HL-60/S4 (cell line): ENCODE data around the gene GPC5.
"Not testable (repeated sequence)": the region's sequence is repeated elsewhere in the genome, so short reads cannot be mapped to it uniquely, and the experiment has no call there.

ENCODE experiments used
- in situ Hi-C: fragments of 300-500 bp; cut with MboI; formaldehyde crosslinking; loops from 2 replicates; pipeline ENCODE4 v1.14.3; 2022; ENCODE audit warnings: low sequenced_read_pairs

The GPC5 gene

DNA sequence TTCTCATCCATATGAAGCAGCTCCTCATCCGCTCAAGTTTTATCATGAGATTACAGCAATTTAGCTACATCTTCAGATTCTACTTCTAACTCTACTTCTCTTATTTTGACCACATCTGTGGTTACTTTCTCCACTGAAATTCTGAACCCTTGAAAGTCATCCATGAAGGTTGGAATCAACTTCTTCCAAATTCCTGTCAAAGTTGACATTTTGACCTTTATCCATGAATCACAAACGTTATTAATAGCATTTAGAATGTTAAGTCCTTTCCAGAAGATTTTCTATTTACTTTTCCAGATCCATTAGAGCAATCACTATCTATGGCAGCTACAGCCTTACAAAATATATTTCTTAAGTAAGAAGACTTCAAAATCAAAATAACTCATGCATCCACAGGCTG is 1406.5 kb downstream of the GPC5 start:
- in situ Hi-C loops: no loop called here

DNA sequence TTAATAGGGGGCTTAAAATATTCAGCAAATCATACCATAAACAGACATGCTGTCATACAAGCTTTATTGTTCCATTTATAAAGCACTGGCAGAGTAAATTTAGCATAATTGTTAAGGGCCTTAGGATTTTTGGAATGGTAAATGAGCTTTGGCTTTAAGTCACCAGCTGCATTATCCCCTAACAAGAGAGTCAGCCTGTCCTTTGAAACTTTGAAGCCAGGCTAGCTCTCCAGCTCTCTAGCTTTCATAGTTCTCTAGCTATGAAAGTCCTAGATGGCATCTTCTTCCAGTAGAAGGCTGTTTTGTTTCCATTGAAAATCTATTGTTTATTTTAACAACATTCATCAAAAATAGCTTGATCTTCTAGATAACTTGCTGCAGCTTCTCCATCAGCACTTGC is 1407.3 kb downstream of the GPC5 start:
- in situ Hi-C loops: no loop called here

DNA sequence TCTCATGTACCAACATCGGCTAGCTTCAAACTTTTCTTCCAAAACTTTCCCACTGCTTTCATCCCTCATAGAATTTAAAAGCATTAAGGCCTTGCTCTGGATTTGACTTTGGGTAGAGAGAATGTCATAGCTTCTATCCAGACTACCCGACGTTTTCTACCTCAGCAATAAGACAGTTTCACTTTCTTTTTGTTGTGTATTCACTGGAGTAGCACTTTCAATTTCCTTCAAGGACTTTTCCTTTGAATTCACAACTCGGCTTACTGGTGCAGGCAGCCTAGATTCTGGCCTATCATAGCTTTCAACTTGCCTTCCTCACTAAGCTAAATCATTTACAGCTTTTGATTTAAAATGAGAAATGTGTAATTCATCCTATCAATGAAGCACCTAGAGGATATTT is 1407.8 kb downstream of the GPC5 start:
- in situ Hi-C loops: no loop called here

DNA sequence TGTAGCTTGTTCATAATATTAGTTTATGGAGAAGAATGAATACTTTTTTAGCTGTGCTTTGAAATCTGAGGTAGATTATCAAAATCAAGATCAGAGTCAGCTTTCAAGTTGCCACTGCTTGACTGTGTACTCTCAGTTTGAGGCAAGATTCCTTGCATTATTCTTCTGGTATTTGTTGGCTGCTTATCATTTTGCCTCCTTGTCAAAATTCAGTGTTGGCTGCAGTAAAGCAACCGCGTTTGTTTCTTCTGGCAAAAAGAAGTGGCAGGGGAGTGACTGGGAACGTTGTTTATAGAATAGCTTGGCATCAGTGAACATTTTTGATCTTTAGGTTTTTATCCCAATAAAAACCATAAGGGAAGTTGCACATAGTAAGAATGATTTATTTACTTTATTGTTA is 1408.9 kb downstream of the GPC5 start:
- in situ Hi-C loops: no loop called here

DNA sequence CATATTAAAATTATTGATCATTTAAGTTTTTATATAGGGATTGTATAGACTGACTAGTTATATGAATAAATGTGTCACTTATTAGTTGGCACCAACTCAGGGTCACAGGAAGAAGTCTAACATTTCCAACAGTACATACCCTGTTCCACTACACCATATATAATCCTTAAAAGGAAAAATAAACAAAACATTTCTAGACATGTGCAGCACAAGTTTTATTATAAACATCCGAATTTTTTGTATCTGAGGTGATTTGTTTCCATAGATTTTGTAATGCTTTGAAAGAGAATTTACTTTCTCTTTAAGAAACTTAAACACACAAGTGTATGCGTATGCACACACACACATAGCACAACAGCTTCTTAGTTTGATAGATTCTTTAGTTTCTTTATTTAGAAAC is 1409.5 kb downstream of the GPC5 start:
- in situ Hi-C loops: no loop called here

DNA sequence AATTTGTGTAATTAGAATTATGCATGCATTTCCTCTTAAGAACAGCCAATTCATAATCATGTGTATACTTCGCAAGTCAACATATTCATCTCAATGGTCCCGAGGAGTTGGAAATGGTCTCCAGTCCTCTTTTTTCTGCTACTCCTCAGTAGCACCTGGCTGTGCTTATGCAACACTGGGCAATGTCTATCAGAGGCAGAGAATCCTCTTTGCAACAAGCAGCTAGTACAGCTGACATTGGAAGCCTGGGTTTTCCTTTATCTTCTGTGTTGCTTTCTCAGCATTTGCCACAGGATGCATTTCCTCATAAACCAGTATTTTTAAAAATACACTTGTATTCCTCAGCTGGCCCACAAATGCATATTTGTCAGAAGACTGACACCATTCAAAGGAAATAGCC is 1422.9 kb downstream of the GPC5 start:
- in situ Hi-C loops: no loop called here

DNA sequence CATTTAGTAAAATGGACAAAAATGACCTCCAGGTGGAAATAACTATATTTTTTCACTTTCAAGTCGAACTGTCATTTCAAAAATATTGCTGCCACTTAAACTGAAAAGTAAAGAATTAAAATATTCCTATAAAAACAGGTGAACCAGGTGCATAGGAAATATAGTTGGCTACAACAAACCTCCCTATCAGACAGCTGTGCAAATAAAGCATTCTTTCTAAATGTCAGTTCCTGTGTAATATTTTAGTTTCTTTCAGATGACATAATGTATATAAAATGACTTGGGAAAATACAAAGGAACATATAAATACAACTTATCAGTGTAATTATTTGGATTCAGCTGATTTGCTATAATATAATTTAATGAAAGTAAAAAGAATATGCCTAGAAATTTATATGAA is 1424.6 kb downstream of the GPC5 start:
- in situ Hi-C loops: no loop called here

DNA sequence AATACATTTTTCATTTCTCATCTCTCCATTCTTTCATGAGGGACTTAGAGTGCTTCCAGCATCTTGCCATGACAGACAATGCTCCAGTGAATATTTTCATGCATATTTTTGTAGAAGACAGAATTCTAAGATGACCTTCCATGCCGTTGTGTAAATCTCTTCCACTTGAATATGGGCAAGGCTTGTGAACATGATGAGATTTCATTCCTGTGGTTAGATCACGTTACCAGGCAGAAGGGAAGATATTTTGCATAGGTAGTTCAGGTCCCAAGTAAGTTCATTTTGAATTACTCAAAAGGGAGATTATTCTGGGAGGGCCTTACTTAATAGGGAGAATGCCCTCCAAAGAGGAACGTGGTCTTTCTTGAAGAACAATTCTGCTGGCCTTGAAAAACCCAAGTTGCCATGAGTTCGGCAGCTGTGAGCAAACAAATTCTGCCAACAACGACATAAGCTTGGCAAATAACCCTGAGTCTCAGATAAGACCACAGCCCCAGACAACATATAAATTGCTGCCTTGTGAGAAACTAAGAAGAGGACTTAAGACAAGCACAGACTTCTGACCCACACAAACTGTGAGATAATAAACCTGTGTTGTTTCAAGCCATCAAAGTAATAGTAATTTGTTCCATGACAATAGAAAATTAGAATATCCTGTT is 1427.6 kb downstream of the GPC5 start:
- in situ Hi-C loops: no loop called here

DNA sequence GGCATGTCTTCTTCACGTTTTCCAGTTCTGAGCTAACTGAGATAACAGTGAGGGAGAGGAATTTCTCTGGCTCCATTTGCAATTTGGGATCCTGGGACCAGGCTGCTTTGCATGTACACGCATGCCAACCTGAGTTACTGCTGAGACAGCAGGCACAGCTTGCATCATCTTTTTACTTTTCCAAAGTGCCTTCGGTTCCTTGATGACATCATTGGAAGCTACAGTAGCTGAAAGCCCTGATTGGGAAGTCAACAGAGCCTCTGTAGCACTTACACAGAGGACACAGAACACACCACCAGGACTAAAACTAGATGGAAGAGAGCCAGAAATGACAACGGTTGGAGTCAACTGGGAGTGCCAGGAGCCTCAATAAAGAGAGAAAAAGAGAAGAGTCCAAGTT is 1429.1 kb downstream of the GPC5 start:
- in situ Hi-C loops: no loop called here

DNA sequence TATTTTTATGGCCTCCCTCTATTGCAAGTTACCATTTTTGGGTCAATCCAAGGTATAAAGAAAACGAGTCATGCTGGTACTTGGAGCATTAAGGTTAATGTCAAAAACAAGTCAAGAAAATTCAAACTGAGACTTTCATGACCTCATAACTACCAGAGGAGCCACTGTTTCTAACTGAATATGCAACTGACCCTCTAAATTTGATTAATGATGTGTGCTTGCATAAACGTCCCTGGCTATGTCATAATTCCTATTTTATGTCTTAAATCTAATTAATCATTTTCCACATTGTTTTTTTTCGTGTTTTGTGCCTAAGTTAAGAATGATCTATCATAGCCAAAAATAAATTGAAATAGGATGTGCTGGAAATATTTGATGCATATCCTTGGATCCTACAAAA is 1431.5 kb downstream of the GPC5 start:
- in situ Hi-C loops: no loop called here

DNA sequence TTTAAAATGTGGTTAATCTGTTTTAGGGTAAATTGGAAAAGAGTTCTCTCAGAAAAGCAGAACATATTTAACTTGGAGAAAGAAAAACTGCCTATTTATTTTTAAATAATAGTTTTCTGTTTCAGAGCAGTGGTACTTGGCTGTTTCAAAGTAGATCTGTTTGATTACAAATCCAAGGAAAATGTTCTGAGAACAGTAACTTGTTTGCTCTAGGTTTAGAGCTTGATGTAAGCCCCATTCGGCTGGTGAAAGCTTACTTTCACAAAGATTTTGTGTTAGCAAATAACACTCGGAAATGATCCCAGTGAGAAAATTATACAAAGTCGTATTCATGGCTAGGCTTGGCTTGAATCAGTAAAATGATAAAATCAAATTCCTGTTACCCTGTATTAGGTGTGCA is 1432.4 kb downstream of the GPC5 start:
- in situ Hi-C loops: no loop called here

DNA sequence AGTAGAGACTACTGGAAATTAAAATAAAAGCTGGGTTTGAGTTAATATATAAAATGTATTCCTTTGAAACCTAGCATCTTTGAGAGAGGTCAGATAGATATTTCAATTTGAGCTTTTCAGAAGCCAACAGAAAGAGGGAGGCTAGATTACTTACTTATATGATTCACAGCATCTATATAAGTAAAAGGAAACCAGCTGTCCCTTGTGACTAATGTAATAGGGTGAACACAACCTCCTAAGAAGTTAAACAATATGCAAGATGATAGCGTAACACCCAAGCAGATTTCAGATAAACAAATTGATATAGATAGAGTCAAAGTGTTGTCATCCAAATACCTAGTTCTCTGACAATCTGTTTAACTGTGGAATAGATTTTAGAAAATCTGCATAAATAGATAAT is 1434.7 kb downstream of the GPC5 start:
- in situ Hi-C loops: no loop called here

DNA sequence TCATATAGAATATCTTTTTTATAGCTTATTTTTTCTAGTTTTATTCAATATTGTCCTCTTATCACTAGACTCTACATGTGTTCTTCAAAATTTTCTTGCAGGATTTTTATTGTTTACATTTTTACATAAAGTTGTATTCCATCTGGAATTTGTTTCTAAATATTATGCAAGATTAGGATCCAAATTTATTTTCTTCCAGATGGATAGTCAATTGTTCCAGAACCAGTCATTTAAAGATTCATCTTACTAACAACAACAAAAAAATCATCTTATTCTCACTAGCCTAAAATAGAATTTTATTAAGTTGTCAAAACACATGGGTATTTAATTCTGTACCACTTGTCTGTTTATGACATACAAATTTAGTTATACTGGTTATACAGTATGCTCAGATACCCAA is 1437.8 kb downstream of the GPC5 start:
- in situ Hi-C loops: no loop called here

DNA sequence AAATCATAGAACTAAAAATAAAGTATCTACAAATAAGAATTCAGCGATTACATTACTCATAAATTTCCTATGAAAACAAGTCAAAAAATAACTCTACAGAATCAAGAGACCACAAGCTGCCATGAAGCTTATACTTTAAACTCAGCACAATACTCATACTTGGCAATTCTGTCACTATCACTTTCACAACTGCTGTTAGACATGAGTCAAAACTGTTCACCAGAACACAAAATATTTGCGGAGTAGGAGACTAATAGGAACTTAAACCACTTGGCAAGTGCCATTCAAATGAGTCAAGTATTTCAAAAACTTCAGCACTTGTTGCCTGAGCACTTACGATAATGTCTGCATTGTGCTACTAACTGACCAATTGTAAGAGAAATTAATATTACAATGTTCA is 1440.4 kb downstream of the GPC5 start:
- in situ Hi-C loops: no loop called here

DNA sequence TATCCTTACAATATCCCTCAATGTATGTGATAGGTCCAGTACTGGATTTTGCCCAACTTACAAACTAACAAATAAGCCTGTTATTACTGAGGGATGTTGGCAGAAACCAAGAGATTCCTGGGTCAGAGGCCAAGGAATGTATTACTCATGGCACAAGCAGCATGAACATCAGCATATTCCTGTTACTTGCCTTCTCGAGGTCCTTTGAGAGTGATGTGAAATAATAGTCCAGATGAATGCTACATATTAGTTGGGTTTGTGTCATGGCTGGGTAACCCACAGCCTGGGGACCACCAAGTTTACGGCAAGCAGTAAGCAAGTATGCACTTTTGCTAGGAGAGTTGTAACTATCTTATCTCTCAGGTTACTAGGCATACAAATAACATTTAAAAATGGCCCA is 1443.7 kb downstream of the GPC5 start:
- in situ Hi-C loops: no loop called here

DNA sequence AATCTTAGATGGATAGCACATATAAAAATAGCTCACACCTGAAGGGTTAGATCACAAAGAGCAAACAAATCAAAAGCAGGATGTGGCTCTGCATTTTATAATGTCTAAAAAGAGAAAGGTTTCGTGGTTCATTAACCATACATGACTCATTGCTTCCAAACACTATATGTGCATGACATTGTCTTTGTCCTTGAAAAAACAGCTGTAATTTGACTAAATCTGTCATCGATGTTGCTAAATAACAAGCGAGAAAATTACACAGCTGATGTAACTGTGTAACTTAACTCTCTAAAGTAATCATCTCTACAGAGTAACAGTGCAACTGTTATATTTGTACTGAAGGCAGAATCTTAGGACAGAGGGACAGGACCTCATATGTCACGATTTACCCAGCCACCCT is 1445.1 kb downstream of the GPC5 start:
- in situ Hi-C loops: no loop called here

DNA sequence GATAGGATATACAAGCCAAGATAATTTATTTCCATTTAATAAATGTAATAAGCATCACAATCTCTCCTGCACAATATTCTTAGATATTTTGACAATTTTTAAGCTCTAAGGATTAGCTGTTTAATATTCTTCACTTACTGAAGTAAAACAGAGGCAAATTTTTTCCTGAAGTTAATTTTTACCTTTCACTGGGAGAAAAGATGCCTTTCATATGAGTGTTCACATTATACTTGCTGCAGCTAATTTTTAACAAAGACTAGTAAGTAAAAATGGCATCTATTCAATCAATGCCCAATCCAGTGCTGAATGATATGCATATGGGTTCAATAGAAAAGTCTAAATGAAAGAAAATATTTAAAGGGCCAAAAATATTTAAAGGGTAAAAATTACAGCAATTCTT is 1451.0 kb downstream of the GPC5 start:
- in situ Hi-C loops: no loop called here

DNA sequence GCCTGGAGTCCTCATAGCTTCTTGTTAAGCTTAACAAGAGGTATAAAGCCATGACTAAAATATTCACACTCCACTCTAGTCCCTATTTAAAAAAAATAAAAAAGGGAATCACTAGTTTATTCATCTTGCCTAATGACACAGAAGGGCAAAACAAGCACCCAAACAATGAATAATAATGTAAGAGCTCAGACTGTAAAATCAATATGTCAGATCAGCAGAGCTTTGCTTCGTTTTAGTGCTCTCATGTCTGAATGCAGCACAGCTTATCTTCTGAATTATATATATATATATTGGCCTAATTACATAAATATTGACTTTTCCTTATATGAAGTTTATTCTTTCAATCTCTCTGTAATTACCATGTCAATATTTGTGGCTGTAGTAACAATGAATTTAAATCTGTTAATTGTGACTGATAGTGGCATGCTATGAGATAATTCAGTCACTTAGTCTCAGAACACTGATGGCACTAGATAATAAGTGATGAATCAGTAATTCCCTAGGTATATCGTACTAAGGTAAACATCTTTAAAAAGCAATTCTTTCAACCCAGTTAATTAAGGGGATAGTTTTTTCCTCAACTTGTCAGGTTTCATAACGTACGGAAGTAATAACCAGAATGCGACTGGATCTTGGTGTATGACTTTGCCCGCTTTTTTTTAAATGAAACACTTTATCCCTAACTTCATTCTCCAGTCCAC is 1466.3 kb downstream of the GPC5 start:
- in situ Hi-C loops: no loop called here

DNA sequence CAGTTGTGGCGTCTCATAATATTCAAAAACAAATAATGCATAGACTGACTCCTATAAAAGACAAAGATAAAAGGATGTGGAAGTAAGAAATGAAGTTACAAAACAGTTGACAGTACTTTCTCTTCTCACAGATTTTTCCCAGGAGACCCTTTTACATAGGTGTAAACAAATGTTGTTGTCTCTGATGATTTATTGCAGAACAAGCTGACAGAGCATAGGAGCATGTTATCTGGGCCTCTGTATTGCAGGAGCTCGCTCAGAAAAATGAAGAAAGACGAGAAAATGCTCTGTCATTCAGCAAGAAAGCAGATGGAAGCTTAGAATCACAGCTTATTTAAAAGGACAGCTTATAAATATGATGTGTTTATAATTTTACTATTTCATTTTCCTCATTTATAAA is 1474.6 kb downstream of the GPC5 start:
- in situ Hi-C loops: no loop called here

DNA sequence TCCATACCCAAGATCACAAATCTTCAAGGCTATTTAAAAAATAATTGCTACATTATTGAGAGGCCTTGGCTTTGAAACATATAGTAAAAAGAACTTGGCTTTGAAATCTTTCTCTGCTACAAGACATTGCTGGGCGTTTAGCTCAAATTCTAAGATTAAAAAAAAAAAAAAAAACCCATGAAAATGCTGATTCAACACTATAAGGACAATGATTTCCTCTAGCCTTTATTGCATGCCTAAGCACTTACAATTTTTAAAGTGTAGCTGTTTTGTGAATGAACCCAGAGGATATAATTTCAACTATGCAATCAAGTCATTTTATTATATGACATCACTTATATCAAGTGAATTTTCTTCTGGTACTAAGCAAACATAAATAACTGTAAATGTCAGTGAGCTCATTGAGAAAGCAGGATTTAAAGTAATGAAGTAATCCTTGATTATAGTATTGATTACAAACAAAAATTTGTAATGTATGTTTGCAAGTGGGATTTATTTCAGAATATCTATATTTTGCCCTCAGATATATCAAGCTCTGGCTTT is 1488.2 kb downstream of the GPC5 start:
- in situ Hi-C loops: no loop called here

DNA sequence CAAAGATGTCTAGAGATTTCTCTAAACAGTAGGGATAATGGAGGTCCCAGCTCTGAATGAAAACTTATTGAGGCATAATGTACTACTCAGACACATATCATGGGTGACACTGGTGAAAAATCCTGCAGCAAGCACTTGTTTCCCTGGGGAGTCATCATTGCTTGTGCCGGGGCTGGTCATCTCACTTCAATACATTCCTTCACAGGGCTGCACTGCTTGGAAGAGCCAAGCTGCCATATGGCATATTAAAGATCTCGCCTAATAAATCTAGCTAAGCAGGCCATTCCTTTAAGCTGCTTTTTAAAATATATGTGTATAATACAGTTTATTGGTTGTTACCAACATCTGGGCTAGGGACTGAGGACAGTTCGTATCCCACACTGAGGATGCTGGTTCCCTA is 1496.0 kb downstream of the GPC5 start:
- in situ Hi-C loops: no loop called here

DNA sequence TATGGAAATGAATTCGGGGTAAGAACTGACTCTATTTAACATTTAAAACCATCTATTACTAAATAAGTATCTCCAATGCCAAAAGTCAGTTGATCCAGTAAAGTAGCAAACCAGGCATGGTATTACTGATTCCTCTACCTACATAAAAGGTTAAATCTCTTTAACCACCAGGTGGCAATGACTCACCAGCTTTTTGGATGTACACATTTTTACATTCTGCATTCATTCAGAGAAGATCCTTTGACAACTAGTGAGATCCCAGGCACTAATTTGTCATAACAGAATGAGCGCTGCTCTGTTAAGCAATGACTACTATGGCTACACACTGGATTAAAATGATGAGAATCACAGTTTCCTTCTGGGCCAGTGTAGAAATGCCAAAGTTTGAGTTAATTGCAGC is 1498.4 kb downstream of the GPC5 start:
- in situ Hi-C loops: no loop called here

DNA sequence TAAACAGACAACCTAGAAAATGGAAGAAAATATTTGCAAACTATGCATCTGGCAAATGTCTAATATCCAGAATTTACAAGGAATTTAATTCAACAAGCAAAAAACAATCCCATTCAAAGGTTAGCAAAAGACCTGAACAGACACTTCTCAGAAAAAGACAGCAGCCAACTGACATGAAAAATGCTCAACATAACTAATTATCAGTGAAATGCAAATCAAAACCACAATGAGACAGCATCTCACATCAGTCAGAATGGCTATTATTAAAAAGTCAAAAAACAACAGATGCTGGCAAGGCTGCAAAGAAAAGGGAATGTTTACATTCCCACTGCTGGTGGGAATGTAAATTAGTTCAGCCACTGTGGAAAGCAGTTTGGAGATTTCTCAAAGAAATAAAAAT is 1500.5 kb downstream of the GPC5 start:
- in situ Hi-C loops: not testable (repeated sequence)
